ENCODE results near the gene PLXDC2. TPM values are rescaled to one million over a fixed set of nuclear protein-coding genes. Genes with fewer than 3 reads are reported as not detected.

Gene PLXDC2
- total RNA-seq, 1 donor from 2014 or later = 0.86 TPM

- DNase-seq (ENCODE audit: low read depth) = no peak
- TF ChIP-seq CTCF (conservative IDR thresholded peaks at IDR 0.05; ENCODE audit: low read depth, low read length) = no peak
- H3K4me3 ChIP-seq (ENCODE audit: low read depth, low read length) = no peak overlapping the region
Observed at GRCh38 chr10:20221356-20221755, 405.1 kb downstream of the PLXDC2 start.

GRCh38 chr10:20228729-20229128, 412.5 kb downstream of the PLXDC2 start:
- no peak for TF ChIP-seq CTCF (conservative IDR thresholded peaks at IDR 0.05; ENCODE audit: low read depth, low read length)
- H3K4me3 ChIP-seq (ENCODE audit: low read depth, low read length) = no peak overlapping the region
- DNase-seq (ENCODE audit: low read depth) = no peak

- TF ChIP-seq CTCF (conservative IDR thresholded peaks at IDR 0.05; ENCODE audit: low read depth, low read length) = no peak
- no peak for DNase-seq (ENCODE audit: low read depth)
- no peak overlapping the region for H3K4me3 ChIP-seq (ENCODE audit: low read depth, low read length)
Observed at GRCh38 chr10:20232079-20232705, 416.0 kb downstream of the PLXDC2 start.

- no peak overlapping the region for H3K4me3 ChIP-seq (ENCODE audit: low read depth, low read length)
- no peak for DNase-seq (ENCODE audit: low read depth)
- no peak for TF ChIP-seq CTCF (conservative IDR thresholded peaks at IDR 0.05; ENCODE audit: low read depth, low read length)
Observed at GRCh38 chr10:20233423-20233822, 417.2 kb downstream of the PLXDC2 start.

- H3K4me3 ChIP-seq (ENCODE audit: low read depth, low read length) = no peak overlapping the region
- no peak for DNase-seq (ENCODE audit: low read depth)
- no peak for TF ChIP-seq CTCF (conservative IDR thresholded peaks at IDR 0.05; ENCODE audit: low read depth, low read length)
Observed at GRCh38 chr10:20234579-20234978, 418.3 kb downstream of the PLXDC2 start.

GRCh38 chr10:20237091-20237570, 420.9 kb downstream of the PLXDC2 start:
- TF ChIP-seq CTCF (conservative IDR thresholded peaks at IDR 0.05; ENCODE audit: low read depth, low read length) = no peak
- no peak overlapping the region for H3K4me3 ChIP-seq (ENCODE audit: low read depth, low read length)
- no peak for DNase-seq (ENCODE audit: low read depth)

GRCh38 chr10:20237586-20237985, 421.4 kb downstream of the PLXDC2 start:
- DNase-seq (ENCODE audit: low read depth) = no peak
- TF ChIP-seq CTCF (conservative IDR thresholded peaks at IDR 0.05; ENCODE audit: low read depth, low read length) = no peak
- H3K4me3 ChIP-seq (ENCODE audit: low read depth, low read length) = no peak overlapping the region

Measured in epithelial cell of proximal tubule (primary cell).